ENCODE results near the gene SH2D3A.
"Not testable (repeated sequence)": the region's sequence is repeated elsewhere in the genome, so short reads cannot be mapped to it uniquely, and the experiment has no call there.

Gene SH2D3A

DNA sequence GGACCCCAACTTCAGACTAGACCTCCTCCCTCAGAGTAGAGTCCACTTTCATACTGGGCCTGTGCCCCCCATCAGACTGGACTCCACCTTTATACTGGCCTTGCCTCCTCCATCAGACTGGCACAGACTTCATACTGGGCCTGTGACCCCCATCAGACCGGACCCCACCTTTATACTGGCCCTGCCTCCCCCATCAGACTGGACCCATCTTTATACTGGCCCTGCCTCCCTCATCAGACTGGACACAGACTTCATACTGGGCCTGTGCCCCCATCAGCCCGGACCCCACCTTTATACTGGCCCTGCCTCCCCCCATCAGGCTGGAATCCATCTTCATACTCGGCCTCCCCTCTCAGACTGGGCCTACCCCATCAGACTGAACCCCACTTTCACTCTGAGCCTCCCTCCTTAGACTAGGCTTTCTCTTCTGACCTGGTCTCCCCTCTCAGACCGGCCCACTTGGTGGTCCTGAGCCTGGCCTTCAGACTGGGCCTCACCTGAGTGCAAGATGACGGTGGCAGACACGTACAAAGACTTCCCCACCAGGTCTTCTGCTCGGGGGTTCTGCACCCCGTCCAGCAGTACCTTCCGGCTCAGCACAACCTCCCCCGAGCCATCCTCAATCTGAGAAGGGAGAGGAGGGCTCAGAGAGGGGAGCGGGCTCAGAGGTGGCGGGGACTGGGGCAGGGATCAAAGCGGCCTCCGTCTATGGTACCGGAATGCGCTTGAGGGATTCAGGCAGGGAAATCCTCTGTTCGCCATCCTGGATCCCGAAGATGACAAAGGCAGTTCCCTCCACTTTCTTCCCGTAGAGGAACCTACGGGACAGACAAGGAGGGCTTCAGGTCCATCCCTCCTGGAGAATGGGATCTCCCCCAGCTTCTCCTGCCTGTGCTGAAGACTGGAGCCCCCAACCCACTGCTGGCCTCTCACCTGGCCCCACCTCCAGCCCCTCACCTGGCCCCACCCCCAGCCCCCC, 54.3 kb downstream of the SH2D3A start:
- intact Hi-C loops (cut with DNase I), result no loop called here

DNA sequence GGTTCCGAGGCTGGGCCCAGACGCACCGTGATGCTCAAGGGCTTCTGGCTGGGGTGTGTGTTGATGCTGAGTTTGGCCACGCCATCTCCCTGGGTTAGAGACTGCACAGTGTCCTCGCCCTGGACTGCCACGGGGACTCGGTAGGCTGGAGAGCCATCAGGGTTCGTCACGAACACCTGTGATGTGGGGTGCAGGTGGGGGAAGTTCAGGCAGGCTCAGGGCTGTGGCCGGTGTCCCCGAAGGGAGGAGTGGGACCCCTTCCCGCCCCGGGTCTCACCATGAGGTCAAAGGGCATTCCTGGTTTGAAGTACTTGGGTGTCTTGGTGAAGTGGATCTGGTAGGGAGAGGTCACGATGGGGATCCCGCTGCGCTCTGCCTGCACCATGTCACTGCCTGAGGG, 55.0 kb downstream of the SH2D3A start:
- DNase-seq, result peak in 2 of 10 donors; percentile 33 to 52
- intact Hi-C loops (cut with DNase I), result no loop called here

More for the DNA sequence above, 54.3 kb downstream of the SH2D3A start:
- peak in 2 of 10 donors; percentile 49 to 61 for DNase-seq

DNA sequence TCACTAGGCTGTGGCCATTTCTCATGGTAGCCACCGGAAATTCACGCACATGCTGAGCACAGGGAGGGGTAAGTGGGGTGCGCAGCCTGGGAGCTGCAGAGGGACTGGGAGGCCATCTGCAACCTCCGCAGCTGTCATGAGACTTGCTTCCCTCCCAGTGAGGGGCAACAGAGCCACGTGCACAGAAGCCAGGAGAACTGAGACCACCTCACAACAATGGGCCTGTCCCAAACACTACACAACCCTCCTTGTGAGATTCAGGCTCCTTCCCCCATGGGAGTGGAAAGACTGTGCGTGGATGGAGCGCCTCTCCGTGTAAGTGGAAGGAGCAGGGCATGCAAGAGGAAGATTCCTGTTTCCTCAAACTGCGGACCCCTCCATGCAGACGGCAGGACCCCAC, 55.6 kb downstream of the SH2D3A start:
- DNase-seq, result peak in 2 of 10 donors; percentile 10 to 22
- intact Hi-C loops (cut with DNase I), result no loop called here

DNA sequence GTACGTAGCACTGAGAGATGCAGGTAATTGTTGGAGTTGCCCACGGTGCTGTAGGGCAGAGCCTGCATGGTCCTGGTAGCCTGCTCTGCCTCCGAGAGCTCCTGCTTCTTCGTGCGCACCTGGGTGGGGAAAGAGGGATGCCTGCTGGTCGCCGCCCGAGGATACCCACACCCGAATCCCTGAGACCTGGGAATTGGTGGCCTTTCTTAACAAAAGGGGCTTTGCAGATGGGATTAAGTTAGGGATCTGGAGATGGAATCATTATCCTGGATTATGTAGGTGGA, 56.2 kb downstream of the SH2D3A start:
- peak in 2 of 10 donors; percentile 32 to 37 for DNase-seq

DNA sequence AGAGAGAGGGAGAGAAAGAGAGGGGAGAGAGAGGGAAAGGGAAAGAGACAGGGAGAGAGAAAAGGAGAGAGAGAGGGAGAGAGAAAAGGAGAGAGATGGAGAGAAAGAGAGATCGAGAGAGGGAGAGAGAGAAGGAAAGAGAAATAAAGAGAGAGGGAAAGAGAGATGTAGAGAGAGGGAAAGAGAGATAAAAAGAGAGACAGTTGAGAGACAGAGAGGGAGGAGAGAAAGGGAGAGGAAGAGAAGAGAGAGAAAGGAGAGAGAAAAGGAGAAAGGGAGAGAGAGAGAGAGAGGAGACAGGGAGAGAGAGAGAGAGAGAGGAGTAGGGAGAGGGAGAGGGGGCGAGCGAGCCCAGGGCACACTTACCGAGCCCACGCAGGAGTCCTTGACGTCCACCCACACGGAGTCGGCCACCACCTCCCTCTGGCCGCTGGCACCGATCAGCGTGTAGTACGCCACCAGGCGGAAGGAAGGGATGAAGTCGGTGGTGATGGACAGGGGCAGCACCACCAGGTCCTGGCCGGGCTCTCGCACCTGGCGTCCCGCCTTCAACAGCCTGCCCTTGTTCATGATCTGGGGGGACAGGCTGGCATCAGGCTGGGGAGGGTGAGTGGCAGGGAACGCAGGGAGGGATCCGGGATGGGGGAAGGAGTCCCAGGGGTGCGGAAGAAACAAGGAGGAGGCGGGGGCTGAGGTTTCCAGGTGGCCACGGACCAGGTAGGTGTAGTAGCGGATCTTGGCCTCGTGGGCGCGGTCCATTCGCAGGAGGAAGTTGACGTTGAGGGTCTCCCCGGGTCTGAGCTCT, 56.8 kb downstream of the SH2D3A start:
- DNase-seq, result peak in 2 of 10 donors; percentile 37 to 50

More for the DNA sequence above, 56.2 kb downstream of the SH2D3A start:
- intact Hi-C loops (cut with DNase I), result no loop called here

DNA sequence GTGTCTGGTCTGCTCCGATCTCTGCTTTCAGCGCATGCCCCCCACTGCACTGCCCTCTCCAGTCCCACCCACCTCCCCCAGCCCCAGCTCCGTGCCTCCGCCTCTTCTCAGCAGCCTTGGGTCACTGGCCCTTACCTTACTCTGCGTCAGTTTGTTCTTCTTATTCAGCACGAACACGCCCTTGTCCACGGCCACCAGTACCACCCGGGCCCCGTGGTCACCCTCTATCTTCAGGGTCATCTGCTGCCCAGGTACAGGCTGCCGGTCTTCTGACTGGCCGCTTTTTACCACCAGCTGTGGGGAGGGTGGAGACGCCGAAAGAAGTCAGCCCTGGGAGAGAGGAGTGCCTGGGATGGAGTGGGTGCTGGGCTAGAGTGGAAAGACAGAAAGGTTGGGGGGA, 57.7 kb downstream of the SH2D3A start:
- DNase-seq, result peak in 2 of 10 donors; percentile 30 to 57
- intact Hi-C loops (cut with DNase I), result no loop called here

More for the DNA sequence above, 56.8 kb downstream of the SH2D3A start:
- intact Hi-C loops (cut with DNase I), result no loop called here

DNA sequence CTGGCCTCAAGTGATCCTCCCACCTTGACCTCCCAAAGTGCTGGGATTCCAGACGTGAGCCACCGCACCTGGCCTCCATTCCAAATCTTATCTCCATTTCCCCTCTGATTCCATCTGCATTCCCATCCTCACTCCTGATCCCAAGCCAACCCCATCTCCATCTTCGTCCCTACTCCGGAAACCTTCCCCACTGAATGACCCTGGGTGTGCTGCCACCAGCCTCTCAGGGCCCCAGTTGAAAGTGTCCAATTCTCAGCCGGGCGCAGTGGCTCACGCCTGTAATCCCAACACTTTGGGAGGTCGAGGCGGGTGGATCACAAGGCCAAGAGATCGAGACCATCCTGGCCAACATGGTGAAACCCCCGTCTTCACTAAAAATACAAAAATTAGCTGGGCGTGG, 58.3 kb downstream of the SH2D3A start:
- peak in 2 of 10 donors; percentile 14 to 53 for DNase-seq
- intact Hi-C loops (cut with DNase I), result not testable (repeated sequence)

DNA sequence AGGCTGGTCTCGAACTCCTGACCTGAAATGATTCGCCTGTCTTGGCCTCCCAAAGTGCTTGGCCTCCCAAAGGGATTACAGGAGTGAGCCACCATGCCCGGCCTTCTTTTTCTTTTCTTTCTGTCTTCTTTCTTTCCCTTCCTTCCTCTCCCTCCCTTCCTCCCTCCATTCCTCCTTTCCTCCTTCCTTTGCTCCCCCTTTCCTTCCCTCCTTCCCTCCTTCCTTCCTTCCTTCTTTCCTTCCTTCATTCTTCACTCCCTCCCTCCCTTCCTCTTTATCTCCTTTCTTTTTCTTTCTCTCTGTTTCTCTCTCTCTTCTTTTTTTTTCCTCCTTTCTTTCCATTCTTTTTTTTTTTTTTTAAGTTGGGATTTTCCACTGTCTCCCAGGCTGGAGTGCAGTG, 58.9 kb downstream of the SH2D3A start:
- intact Hi-C loops (cut with DNase I), result no loop called here
- DNase-seq, result peak in 1 of 10 donors; percentile 22

DNA sequence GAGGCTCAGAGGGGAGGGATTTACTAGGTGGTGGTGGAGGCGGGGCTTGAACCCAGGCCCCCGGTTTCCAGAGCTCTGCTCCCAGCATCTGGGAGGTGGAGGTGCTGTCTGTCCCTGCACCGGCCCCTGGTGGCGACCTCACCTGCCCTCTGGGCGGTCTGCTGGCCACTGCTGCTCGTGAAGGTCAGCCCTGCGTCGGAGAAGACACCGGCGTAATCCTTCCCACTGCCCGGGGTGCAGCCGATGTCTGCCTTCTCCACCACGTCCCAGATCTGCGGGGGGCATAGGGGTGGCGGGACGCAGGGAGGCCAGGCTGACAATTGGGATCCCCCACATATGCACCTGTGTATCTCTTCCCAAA, 59.6 kb downstream of the SH2D3A start:
- intact Hi-C loops (cut with DNase I), result no loop called here

DNA sequence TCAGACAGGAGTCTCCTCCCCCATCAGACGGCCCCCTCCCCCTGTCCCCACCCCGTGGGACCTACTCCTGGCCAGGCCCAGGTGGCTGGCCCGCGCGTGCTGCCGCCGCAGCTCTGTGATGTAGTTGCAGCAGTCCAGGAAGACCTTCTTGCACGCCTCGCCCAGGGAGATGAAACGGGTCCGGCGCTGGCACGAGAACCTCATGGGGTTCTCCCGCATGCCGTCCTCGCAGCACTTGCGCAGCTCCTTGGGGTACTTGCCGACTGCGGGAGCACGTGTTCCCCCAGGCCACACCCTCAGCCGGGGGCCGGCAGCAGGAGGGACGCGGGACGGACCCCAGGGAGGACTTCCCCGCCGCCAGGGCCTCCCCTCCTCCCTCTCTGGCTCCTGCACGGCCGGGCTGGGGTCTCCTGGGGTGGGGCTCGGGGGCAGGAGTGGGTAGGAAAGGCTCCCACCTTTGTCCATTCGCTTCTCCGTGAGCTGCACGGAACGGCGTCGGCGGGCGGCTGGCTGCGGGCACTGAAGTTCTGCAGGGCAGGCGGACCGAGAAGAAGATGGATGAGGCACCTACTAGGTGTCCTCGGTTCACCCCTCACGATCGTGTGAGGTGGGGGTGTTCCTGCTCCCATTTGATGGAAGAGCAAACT, 60.1 kb downstream of the SH2D3A start:
- DNase-seq, result peak in 2 of 10 donors; percentile 53 to 71
- intact Hi-C loops (cut with DNase I), result no loop called here

More for the DNA sequence above, 59.6 kb downstream of the SH2D3A start:
- peak in 2 of 10 donors; percentile 28 to 54 for DNase-seq

DNA sequence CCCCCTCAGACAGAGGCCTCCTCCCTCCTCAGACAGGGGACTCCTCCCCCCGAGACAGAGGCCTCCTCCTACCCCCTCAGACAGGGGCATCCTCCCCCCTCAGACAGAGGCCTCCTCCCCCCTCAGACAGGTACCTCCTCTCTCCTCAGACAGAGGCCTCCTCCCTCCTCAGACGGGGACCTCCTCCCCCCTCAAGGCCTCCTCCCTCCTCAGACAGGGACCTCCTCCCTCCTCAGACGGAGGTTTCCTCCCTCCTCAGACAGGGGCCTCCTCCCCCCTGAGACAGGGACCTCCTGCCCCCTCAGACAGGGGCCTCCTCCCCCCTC, 60.6 kb downstream of the SH2D3A start:
- intact Hi-C loops (cut with DNase I), result no loop called here

DNA sequence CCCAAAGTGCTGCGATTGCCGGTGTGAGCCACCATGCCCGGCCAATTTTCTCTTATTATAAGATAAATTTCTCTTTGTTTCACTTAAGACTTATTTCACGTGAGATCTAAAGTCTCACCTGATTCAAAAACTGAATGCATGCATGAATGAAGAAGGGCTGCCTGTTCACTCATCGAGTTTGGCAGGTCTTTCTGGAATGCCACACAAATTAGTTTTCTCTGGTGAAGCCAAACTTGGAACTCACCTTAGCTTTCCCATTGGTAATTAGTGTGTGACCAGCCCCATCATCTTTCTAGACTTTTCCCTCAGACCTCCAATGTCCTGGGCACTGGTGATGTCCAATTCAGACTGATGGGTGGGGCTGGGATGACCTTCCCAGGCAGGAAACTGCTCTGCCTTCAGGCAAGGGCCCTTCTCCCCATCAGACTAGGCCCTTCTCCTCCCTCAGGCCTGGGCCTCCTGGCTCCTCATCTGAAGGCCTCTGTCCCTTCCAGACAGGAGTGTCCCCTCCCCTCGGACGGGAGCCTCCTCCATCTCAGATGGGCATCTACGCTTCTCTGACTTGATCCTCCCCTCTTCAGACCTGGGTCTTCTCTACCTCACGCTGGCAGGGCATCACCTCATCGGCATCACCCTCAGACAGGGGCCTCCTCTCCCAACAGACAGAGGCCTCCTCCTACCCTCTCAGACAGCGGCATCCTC, 61.2 kb downstream of the SH2D3A start:
- DNase-seq, result peak in 2 of 10 donors; percentile 50 to 67

More for the DNA sequence above, 60.6 kb downstream of the SH2D3A start:
- DNase-seq, result no peak

More for the DNA sequence above, 61.2 kb downstream of the SH2D3A start:
- intact Hi-C loops (cut with DNase I), result no loop called here
